GM15510 (cell line): ENCODE data around the gene GABRB1.

Experiments
- POLR2A ChIP-seq: IDR thresholded peaks from 3 replicates; pipeline ENCODE4 v1.6.1; 2011; ENCODE audit warnings: borderline replicate concordance; ENCODE audit not compliant: insufficient read length; ENCODE audit errors: extremely low read depth

Gene GABRB1

GRCh38 chr4:47031011-47031678, at the start of gene GABRB1:
Gene GABRB1 (plus strand): TSS chr4:47031567.
- no peak for TF ChIP-seq POLR2A

GRCh38 chr4:46984781-46985180, 46.6 kb upstream of the GABRB1 start:
- no peak for TF ChIP-seq POLR2A

DNA sequence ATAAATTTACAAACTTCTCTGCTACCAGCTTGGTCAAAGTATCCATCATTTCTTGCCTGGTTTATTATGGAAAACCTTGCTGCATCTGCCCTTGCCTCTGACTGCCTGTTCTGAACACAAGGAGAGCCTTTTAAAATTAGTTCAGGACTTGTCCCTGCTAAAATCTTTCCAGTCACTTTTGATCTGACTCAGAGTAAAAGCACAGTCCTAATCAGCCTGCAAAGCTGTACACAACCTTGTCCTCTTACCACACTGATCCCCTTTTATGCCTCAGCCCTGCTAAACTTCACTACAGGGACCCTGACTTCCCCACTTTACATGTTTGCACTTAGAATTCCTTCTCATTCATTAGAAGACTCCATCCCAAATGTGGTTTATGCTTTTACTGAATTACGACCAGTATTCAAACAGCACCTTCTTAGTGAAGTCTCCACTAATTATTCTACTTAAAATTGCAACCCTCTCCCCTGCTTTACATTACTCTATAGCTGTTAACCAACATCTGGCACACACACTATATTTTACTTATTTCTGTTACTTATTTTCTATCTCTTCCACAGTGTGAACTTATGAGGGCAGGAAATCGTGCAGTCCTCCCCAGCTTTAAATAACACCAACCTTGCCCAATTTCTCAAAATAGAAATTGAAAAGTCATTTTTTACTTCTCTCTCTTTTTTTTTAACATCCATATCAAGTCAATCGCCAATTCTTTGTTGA, 44.3 kb upstream of the GABRB1 start:
- TF ChIP-seq POLR2A: no peak

GRCh38 chr4:46992338-46992737, 39.0 kb upstream of the GABRB1 start:
- no peak for TF ChIP-seq POLR2A

- TF ChIP-seq POLR2A: no peak
Measured at GRCh38 chr4:46993075-46994006, 38.0 kb upstream of the GABRB1 start, which contains the start of gene GABRA4. Gene GABRA4 (minus strand): TSS chr4:46993581. CDS start chr4:46993424, 157 bp downstream.

GRCh38 chr4:46994007-46994405, 37.4 kb upstream of the GABRB1 start:
- no peak for TF ChIP-seq POLR2A

- TF ChIP-seq POLR2A: no peak
Measured at GRCh38 chr4:46999566-46999965, 31.8 kb upstream of the GABRB1 start.

DNA sequence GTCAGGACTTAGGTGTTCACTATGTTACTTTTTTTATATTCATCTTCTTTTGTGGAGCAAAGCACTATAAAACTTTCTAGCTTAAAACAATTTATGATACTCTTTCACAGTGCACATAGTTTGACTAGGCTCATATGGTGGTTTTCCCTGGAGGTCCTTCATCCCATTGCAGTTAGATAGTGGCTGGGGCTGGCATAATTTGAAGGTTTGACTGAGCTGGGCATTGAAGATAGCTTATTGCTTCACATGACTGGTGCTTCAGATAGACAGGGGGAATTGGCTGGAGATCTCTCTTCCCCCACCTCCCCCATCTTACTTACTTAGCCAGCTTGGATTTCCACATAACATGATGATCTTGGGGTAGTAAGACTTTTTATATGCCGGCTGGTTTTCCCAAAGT, 31.0 kb upstream of the GABRB1 start:
- no peak for TF ChIP-seq POLR2A

DNA sequence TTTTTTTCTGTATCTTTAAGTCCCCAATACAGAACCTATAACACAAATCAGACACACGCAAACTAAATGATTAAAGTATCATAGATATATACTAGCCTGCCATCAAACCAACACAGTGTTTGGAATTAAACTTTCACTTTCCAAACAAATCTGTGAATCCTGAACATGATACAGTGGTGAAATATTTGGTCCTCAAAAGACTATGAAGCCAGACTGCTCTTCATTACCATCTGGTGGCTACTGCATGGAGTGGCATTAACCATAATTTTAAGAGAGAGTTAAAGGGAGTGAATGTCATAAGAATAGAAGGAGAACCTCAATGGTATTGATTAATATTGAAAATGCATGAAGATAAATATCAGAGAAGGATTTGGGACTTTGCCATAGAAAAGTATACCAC, 28.8 kb upstream of the GABRB1 start:
- no peak for TF ChIP-seq POLR2A

DNA sequence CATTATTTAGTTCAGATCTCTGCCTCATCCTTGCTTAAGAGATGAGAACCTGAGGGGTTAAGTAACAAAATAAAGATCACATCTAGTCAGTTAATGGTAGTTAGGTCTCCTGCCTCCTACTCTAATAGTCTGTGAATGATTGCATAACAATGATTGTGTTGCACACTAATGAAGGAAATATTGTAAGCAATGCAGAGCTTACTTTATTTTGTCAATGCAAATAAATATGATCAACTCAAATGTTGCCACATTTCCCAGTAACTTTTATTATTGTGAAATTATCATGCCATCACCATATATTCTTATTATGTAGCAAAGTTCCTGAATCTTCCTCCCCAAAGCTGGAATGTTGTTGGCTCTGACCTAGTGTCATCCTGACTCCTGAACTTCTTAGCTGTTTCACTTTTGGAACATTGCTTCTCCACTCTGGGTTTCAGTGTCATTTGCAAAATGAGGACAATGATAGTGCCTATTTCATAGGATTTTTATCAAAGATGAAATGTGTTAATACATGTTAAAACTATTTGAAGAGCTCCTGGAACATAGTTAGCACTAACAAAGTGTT, 20.9 kb upstream of the GABRB1 start:
- TF ChIP-seq POLR2A: no peak

DNA sequence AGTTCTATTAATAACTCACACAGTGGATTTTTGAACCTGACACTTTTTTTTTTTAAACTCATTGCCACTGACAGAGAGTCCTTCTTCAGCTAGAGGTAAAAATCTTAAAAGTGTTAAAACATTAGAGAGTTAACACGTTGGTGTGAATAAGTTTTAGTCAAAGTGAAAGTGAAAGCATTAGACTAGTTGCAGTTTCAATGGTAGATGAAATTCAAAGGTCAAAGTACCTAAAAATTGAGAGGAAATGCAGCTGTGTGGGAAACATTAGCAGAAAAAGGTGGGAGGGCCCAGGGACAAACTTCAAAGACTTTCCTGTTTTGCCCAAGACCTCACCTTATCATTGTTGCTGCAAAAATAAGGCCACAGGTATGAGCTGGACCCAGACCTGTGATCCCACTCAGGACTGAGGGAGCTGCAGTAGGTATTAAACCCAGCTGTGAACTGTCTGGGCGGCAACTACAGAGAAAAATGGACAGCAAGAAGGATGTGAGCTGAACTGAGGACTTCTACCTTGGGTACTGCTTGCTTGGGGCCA, 20.4 kb upstream of the GABRB1 start:
- no peak for TF ChIP-seq POLR2A

DNA sequence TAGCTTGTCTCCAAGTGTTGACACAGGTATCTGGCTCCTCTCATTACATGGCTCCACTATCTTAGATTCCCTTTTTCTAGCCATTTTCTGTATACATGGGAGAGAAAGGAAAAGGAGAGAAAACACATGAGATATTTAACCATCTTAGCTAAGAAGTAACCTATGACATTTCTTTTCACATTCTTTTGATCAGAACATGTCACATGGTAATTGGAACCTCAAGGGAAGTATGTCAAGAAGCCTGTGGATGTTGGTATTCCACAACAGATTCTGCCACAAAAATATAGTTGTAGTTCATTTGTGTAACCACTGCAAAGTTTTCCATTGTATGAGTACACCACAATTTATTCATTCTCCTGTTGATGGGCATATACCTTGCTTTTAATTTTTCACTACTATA, 18.7 kb upstream of the GABRB1 start:
- TF ChIP-seq POLR2A: no peak

GRCh38 chr4:47013373-47013772, 18.0 kb upstream of the GABRB1 start:
- TF ChIP-seq POLR2A: no peak

GRCh38 chr4:47017081-47017480, 14.3 kb upstream of the GABRB1 start:
- TF ChIP-seq POLR2A: no peak
